HG02610 (cell line): ENCODE data around the gene CPLX1.

Source experiments
- ATAC-seq: cut with Tn5 transposase; IDR thresholded peaks from one replicate; pipeline ENCODE4 v1.9.1; 2021; ENCODE audit warnings: mild to moderate bottlenecking, moderate library complexity; ENCODE audit not compliant: unreplicated experiment

CPLX1 gene

DNA sequence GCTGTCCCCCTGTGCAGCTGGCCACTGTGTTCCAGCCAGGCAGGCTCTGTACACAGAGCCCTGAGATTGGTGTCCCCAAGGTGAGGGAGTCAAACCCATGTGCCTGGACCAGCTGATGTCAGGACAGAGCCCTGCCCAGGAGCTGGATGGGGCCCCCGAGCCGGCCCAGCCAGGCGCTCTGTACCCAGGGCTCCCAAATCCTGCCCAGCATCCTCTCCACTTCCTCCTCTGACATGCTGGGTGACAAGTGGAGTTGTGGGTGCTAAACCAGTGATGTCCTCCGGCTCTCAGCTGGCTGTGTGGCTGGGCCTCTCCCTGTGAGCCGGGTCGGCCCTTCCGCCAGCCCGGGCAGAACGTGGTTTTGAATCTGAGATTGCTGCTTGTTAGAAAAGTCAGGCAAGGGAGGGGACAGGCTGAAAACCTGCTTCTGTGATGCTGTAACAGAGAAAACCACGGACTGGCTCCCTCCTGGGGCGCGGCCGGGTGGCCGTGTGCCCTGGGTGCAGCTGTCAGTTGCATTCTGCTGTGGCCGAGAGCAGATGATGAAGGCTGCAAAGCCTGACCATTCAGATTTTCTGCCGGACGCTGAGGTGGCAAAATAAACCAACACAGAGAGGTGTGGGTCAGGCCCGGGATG is 7.9 kb upstream of the CPLX1 start:
- no peak for ATAC-seq

DNA sequence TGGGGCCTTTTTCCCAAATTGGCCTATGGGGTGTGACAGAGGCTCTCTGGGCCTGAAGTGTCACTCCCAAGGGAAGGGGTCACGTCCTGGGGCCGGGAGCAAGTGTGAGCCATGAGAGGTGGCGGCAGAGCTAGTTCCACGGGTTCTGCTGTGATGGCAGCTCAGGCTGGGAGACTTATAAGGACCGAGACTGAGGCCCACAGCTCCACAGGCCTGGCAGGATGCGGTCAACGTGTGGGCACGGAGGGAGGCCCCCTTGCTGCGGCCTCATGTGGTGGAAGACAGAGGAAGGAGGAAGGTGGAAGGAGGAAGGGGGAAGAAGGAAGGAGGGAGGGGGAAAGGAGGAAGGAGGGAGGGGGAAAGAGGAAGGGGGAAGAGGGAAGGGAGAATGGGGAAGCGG is 7.2 kb upstream of the CPLX1 start:
- ATAC-seq: no peak

GRCh38 chr4:832536-832935 is 6.6 kb upstream of the CPLX1 start:
- no peak for ATAC-seq

DNA sequence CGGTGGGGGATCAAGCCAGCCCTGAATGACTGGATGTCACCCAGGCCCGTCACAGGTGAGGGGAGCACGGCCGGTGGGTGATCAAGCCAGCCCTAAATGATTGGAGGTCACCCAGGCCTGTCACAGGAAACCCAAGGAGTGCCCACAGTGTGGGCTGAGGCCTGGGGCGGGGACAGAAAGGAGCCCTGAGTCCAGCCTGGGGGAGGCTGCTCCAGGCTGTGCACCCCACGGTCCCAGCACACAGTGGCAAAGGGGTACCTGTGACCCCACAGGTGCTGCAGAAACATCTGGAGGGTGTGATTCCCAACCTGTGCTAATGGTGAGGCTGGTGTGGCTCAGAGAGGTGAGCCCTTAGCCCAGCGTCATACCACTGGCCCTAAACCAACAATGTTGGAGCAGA is 6.2 kb upstream of the CPLX1 start:
- ATAC-seq: no peak

DNA sequence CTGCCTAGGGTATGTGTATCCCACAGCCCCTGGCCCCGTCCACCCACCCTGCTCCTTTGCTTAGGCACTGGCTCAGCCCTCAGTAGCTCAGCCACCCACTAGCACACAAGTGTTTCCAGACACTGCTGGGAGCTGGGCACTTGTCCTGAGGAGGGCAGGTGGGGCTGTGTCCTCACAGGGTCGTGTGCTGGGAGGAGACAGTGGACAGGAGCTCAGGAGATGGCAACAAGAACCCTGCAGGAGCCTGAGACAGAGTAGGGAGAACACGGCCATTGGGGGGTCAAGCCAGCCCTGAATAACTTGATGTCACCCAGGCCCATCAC is 5.5 kb upstream of the CPLX1 start:
- no peak for ATAC-seq

DNA sequence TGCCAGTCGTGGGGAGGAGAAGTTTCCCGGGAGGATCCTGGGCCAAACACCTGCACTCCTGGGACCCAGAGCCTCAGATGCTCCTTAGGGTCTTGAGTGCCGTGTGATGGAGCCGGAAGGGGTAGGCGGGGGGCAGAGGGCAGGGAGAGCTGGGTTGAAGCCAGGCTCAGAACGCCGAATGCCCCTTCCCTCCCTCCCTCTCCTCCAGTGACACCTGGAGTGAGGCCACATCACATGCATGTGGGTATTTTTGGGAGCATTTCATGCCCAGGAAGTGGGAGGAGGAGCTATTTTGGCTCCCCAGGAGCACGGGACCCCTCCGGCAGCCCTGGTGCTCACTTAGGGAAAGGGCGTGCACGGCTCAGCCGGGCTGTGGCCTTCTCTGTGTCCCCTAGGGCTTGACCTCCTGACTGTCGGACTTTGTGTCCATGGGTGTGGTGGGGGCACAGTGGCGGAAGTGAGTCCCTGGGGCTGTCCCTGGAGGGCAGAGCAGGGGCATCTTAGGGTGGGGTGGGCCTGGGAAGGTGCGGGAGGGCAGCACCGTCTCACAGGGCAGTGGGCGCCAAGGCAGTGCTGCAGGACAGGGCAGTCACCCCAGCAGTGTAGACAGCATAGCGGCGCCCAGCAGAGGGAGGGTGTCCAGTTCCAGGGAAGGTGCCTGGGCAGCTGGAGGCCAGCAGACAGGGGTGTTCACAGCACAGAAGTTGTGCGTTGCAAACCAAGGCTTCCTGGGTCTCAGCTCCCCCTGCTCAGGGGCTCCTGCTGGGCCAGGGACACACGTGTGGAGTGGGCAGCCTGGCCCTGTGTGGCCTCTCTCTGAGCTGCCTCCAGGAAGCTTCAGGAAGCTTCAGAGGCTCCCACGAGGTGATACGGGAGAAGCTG is 4.9 kb upstream of the CPLX1 start:
- ATAC-seq: no peak

GRCh38 chr4:829761-830600 is 4.1 kb upstream of the CPLX1 start:
- ATAC-seq: no peak

DNA sequence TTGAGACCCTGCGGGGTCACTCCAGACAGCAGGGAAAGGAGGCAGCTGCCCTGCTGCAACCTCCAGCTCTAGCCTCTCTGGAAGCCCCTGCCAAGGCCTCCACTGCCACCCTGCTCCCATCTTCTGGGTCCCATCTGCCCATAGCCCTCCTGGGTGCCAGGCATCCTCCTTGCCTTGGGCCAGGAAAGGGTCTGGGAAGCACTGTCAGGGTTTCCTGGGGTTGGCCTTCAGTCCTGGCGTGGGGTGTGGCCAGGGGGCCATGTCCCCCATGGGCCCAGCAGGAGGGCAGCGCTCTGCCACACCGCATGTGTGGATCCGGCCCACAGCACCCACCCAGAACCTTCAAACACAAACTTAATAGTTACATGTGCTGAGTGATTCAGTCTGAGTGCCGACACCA is 3.4 kb upstream of the CPLX1 start:
- no peak for ATAC-seq

- ATAC-seq: no peak
Measured at GRCh38 chr4:828641-829271, 2.8 kb upstream of the CPLX1 start.

- no peak for ATAC-seq
Measured at GRCh38 chr4:827209-828081, 1.5 kb upstream of the CPLX1 start.

GRCh38 chr4:826508-827208 is 729 bp upstream of the CPLX1 start:
- no peak for ATAC-seq

DNA sequence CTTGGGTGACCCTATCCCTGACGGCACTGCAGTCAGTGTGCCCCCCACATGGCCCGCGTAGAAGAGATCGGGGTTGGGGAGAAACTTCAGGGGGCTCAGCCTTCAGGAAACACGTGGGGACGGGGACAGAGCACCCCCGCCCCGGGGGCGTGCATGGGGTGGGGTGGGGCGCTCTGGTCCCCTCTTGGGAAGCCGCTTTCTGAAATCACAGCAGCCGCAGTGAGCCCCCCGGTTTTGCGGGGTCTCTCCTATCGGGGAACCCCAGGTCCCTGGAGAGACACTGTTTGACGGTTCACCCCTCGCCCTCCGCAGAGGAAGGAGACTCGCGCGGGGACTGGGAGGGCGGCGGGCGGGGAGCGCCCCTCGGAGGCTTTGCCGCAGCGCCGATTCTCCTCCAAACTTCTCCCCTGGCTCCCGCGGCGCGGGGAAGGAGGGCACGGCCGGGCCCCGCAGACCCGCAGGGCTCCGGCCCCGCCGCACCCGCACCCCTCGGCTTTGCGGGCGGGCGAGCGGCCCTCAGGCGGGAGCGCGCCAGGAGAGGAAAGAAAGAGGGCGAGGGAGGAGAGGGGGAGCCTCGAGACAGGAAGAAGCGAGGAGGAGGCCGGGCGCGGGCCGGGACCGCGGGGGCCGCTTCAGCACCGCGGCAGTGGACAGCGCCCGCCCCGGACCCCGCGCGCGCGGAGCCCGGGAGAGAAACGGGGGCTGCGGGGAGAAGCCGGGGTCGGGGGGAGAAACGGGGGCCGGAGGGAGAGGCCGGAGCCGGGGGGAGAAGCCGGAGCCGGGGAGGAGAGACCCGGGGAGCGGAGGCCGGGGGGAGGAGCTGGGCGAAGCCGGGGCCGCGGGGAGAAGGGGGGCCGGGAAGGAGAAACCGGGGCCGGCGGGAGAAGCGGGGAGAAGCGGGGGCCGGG is 612 bp downstream of the CPLX1 start:
- ATAC-seq: no peak

DNA sequence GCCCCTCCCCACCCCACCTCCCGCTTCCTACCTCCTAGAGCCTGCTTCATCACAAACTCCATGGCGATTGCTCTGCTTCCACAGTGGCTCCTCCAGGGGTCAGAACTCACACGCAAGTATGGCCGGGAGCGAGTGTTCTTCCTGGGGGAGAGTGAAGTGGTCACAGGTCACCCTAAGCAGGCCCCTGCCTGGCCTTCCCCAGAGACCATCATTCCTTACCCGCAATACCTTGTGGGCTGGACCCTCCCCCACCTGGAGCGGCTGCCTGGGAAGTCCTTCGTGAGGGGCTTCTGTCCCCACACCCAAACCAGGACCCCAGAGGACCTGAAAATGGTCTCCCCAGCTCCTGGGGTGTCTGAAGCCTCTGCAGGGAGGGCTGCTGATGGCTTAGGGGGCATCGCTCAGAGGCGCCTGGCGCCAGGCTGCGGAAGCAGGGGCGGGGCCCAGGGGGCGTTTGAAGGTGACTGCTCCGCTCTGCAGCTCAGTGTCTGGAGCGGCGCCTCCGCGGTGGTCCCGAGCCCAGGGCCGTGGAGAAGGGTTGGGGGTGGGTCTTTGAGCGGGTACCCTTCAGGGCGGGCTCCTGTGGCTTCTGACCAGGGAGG is 1.4 kb downstream of the CPLX1 start:
- no peak for ATAC-seq

GRCh38 chr4:823761-824460 is 2.0 kb downstream of the CPLX1 start:
- ATAC-seq: no peak

- ATAC-seq: no peak
Measured at GRCh38 chr4:823176-823760, 2.7 kb downstream of the CPLX1 start.

- no peak for ATAC-seq
Measured at GRCh38 chr4:822361-823175, 3.4 kb downstream of the CPLX1 start.
